Measurements from ENCODE around the gene PYGB. TPM values are rescaled to one million over a fixed set of nuclear protein-coding genes. Genes with fewer than 3 reads are reported as not detected.

The PYGB gene
- total RNA-seq, 1 donor, result 194 TPM

DNA sequence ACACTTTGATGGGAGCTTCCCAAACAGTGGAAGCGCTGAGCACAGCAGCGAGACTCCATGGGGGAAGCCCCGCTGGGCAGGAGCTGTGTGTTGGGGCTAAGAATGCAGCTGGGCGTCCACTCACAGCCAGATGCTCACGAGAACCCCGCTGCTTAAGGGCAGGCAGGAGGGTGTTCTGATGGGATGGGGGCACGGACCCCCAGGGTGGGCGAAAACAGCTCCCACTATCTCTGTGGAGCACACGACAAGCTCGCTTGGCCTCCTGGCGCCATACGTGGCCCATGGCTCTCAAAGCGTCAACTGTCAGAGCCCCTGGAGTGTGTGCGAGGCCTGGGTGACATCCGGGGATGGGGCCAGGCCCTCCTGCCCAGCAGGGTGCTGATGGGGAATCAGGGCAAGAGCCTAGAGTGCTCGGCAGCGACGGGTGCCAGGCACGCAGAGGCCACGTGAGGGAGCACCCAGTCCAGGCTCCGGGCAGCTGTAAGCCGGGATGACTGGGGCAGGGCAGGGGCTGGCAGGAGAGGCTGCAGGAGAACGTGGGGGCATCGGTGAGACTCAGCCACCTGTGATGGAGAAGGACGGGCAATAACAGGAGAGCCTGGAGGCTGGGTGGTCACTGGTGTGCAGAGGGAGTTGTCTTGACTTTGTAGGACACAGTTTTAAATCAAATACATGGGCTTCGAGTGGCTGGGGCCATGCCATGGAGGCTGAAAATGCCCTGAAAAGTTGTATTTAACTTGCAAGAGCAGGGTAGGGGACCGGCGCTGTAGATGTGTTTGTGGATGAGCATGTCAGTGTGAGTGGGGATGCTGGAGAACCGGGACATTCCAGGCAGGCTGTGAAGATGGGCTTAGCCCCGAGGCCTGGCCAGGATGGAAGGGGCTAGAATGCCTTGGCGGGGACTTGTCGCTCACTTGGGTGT lies 27.3 kb downstream of the PYGB start:
- Histone ChIP-seq H3K4me2 (ENCODE audit: insufficient read depth, low read length) (no peak overlapping the region), H4K20me1 (ENCODE audit: insufficient read depth, low read length) (peaks cover 16% of the 10 kb centered on the region), H3K36me3 (ENCODE audit: insufficient read depth, low read length) (peaks cover 88% of the 10 kb centered on the region), H3K9me3 (ENCODE audit: low read depth, low read length) (no peaks in the 10 kb centered on the region), H2AFZ (ENCODE audit: low read length) (no peak overlapping the region), H3K79me2 (ENCODE audit: insufficient read depth, low read length) (peaks cover 23% of the 10 kb centered on the region), H3K27ac (ENCODE audit: low read depth, low read length) (no peak overlapping the region), H3K4me1 (ENCODE audit: insufficient read depth, low read length) (no peaks in the 10 kb centered on the region), H3K4me3 (ENCODE audit: insufficient read depth, low read length) (no peak overlapping the region), H3K27me3 (ENCODE audit: insufficient read depth, low read length) (no peaks in the 10 kb centered on the region)
- TF ChIP-seq, protein P1, sequence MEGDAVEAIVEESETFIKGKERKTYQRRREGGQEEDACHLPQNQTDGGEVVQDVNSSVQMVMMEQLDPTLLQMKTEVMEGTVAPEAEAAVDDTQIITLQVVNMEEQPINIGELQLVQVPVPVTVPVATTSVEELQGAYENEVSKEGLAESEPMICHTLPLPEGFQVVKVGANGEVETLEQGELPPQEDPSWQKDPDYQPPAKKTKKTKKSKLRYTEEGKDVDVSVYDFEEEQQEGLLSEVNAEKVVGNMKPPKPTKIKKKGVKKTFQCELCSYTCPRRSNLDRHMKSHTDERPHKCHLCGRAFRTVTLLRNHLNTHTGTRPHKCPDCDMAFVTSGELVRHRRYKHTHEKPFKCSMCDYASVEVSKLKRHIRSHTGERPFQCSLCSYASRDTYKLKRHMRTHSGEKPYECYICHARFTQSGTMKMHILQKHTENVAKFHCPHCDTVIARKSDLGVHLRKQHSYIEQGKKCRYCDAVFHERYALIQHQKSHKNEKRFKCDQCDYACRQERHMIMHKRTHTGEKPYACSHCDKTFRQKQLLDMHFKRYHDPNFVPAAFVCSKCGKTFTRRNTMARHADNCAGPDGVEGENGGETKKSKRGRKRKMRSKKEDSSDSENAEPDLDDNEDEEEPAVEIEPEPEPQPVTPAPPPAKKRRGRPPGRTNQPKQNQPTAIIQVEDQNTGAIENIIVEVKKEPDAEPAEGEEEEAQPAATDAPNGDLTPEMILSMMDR (IDR thresholded peaks at IDR 0.05; ENCODE audit: extremely low read depth, low read depth, low read length), result no peak
- peak; percentile 69 for DNase-seq (ENCODE audit: insufficient read length, low spot score, missing footprints)

DNA sequence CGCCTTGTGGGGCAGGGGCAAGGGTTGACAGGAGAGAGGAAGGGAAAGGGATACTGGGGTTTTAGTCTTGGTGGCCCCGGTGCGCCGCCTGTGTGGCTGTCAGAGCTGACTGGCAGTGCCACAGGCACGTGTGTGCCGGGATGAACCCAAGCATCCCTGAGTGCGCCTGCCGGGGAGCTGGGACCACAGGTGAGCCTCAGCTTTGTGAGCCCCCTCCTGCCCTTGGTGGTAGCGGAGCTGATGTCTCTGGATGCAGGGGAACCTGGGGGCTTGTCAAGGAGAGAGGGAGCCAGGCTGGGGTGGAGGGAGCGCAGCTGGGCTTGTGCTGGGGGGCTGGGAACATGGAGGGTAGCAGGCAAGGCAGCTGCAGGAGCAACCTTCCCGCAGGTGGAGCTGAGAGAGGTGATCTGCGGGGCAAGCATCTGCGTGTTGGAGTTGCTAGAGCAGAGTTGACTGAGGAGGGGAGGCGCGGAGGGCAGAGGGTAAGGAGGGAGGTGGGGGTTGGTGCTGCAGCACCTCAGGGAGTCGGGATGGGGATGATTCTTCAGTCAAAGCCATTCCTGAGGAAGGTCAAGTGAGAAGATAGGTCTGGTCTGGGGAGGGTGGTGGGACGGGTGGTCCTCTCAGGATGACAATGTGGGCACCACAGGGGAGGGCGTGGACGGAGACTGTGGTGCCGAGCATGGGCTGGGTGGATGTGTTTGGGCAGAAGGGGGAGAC lies 28.1 kb downstream of the PYGB start:
- Histone ChIP-seq H3K4me3 (ENCODE audit: insufficient read depth, low read length) (no peak overlapping the region), H3K4me1 (ENCODE audit: insufficient read depth, low read length) (no peaks in the 10 kb centered on the region), H3K4me2 (ENCODE audit: insufficient read depth, low read length) (no peak overlapping the region), H3K27me3 (ENCODE audit: insufficient read depth, low read length) (no peaks in the 10 kb centered on the region), H3K36me3 (ENCODE audit: insufficient read depth, low read length) (peaks cover 88% of the 10 kb centered on the region), H3K27ac (ENCODE audit: low read depth, low read length) (no peak overlapping the region), H3K79me2 (ENCODE audit: insufficient read depth, low read length) (peaks cover 23% of the 10 kb centered on the region), H3K9me3 (ENCODE audit: low read depth, low read length) (no peaks in the 10 kb centered on the region), H4K20me1 (ENCODE audit: insufficient read depth, low read length) (peaks cover 18% of the 10 kb centered on the region), H2AFZ (ENCODE audit: low read length) (no peak overlapping the region)
- TF ChIP-seq, protein P1 (IDR thresholded peaks at IDR 0.05; ENCODE audit: extremely low read depth, low read depth, low read length), result no peak
- DNase-seq (ENCODE audit: insufficient read length, low spot score, missing footprints), result peak; percentile 70

DNA sequence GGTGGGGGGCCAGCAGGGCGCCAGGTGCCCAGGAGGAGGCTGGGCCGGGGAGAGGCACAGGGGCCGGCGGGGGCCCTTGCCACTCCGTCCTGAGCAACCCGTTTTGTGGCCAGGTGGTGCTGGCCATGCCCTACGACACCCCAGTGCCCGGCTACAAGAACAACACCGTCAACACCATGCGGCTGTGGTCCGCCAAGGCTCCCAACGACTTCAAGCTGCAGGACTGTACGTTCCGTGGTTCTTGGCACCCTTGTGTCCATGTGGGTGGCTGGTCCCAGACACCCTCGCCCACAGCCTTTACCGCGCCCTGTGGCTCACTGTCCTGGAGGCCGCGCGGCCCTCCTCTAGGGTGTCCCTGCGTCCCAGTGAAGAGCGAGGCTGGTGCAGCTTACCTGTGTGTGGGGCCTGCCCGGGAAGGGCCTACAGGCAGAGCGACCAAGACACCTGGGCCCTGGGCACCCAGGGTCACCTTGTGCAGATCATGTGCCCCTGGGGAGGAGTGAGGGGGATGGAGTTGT lies 28.7 kb downstream of the PYGB start:
- Histone ChIP-seq H3K4me3 (ENCODE audit: insufficient read depth, low read length) (no peak overlapping the region), H3K4me2 (ENCODE audit: insufficient read depth, low read length) (no peak overlapping the region), H4K20me1 (ENCODE audit: insufficient read depth, low read length) (peaks cover 19% of the 10 kb centered on the region), H3K4me1 (ENCODE audit: insufficient read depth, low read length) (no peaks in the 10 kb centered on the region), H2AFZ (ENCODE audit: low read length) (no peak overlapping the region), H3K27ac (ENCODE audit: low read depth, low read length) (no peak overlapping the region), H3K9me3 (ENCODE audit: low read depth, low read length) (no peaks in the 10 kb centered on the region), H3K79me2 (ENCODE audit: insufficient read depth, low read length) (peaks cover 22% of the 10 kb centered on the region), H3K27me3 (ENCODE audit: insufficient read depth, low read length) (no peaks in the 10 kb centered on the region), H3K36me3 (ENCODE audit: insufficient read depth, low read length) (peaks cover 88% of the 10 kb centered on the region)
- DNase-seq (ENCODE audit: insufficient read length, low spot score, missing footprints), result peak; percentile 58
- TF ChIP-seq, protein P1 (IDR thresholded peaks at IDR 0.05; ENCODE audit: extremely low read depth, low read depth, low read length), result no peak
